IPS-18a (cell line): Measurements from ENCODE around the gene RGP1.

Source experiments
- H3K27ac ChIP-seq: one replicate; pipeline ENCODE4 v1.5.1; 2013; ENCODE audit warnings: low read length
- H3K27me3 ChIP-seq: one replicate; pipeline ENCODE4 v1.6.1; 2013; ENCODE audit warnings: mild to moderate bottlenecking, low read length; ENCODE audit not compliant: control insufficient read depth, insufficient read depth
- H3K36me3 ChIP-seq: one replicate; pipeline ENCODE4 v1.6.1; 2013; ENCODE audit warnings: low read depth, low read length; ENCODE audit not compliant: control insufficient read depth
- H3K4me1 ChIP-seq: one replicate; pipeline ENCODE4 v1.6.1; 2013; ENCODE audit warnings: low read depth, low read length; ENCODE audit not compliant: control insufficient read depth
- H3K4me3 ChIP-seq: one replicate; pipeline ENCODE4 v1.5.1; 2013; ENCODE audit warnings: low read length
- H3K9ac ChIP-seq: one replicate; pipeline ENCODE4 v1.6.1; 2013; ENCODE audit warnings: mild to moderate bottlenecking, low read length, moderate library complexity
- H3K9me3 ChIP-seq: one replicate; pipeline ENCODE4 v1.6.1; 2013; ENCODE audit warnings: low read depth, low read length; ENCODE audit not compliant: control insufficient read depth

RGP1 gene

DNA sequence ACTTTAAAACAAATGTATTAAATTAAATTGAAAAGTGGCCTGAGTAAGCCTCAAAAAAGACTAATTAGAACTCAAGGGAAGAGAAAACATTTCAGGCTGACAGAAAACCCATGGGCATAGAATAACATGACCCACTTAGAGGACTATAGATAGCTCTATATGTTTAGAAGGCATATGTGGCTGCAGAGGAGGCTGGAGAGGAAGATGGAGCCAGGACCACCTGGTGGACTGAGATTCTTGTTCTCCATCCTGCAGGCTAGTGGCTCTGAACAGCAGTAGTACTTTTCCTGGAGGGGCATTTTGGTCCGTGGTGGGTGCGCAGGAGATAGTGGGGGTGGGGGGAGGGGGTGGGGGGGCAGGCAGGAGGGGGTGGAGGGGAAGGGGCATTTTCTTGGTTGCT lies 32.0 kb downstream of the RGP1 start:
- Histone ChIP-seq H3K9me3 (no peaks in the 10 kb centered on the region), H3K9ac (no peak overlapping the region), H3K27me3 (no peaks in the 10 kb centered on the region), H3K4me1 (peaks cover under 1% of the 10 kb centered on the region), H3K27ac (no peak overlapping the region), H3K36me3 (no peaks in the 10 kb centered on the region), H3K4me3 (no peak overlapping the region)

DNA sequence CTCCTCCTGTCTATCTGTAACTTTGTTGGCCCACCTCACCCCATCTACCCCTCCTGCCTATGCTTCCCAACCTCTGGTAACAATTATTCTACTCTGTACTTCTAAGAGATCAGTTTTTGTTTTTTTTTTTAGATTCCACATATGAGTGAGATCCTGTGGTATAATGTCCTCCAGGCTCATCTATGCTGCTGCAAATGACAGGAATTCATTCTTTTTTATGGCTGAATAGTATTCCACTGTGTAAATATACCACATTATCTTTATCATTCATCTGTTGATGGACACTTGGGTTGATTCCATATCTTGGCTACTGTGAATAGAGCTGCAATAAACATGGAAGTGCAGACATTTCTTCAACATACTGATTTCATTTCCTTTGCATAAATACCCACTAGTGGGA lies 34.3 kb downstream of the RGP1 start:
- no peak overlapping the region for H3K4me3 ChIP-seq
- no peak overlapping the region for H3K27ac ChIP-seq
- H3K36me3 ChIP-seq: no peaks in the 10 kb centered on the region
- H3K27me3 ChIP-seq: no peaks in the 10 kb centered on the region
- no peaks in the 10 kb centered on the region for H3K9me3 ChIP-seq
- H3K4me1 ChIP-seq: no peaks in the 10 kb centered on the region
- H3K9ac ChIP-seq: no peak overlapping the region

DNA sequence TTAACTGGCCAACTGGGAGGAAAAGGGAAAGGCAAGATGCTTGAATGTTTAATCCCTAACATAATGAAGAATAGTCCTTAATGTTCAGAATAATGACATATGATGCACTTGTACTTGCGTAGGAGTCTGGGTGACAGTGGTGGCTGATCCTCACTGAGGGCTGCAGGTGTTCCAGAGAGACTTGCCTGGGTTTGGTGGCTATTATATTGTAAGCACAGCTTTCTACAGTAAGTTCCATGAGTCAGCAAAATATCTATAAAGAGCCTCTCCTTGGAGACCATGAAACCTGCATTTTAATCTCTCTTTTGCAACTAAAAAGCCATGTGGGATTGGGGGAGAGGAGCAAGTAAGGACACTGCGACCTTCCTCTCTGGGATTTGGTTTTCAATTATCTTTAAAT lies 40.5 kb downstream of the RGP1 start:
- Histone ChIP-seq H3K9ac (no peak overlapping the region), H3K4me3 (no peak overlapping the region)

DNA sequence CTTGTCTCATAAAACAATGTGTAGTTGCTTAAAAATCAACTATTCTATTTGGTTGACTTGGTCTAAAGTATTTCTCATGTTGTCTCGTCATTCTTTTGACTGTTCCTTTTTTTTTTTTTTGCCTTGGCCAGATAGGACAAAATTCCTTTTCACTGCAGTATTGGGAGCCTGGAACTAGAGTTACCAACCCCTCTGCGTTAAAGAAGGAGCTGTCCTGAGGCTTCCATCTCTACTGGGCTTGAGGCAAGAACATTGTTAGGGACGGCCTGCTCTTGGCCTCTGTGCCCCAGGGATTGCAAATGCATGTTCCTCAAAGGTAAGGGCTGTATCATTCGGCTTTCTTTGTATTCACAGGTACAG lies 40.9 kb downstream of the RGP1 start:
- H3K4me1 ChIP-seq: peaks cover 12% of the 10 kb centered on the region
- H3K27me3 ChIP-seq: peaks cover 7% of the 10 kb centered on the region
- no peak overlapping the region for H3K4me3 ChIP-seq
- no peak overlapping the region for H3K9ac ChIP-seq
- no peaks in the 10 kb centered on the region for H3K36me3 ChIP-seq
- no peaks in the 10 kb centered on the region for H3K9me3 ChIP-seq
- H3K27ac ChIP-seq: no peak overlapping the region

More for the DNA sequence above, 40.5 kb downstream of the RGP1 start:
- Histone ChIP-seq H3K27ac (no peak overlapping the region), H3K27me3 (peaks cover 7% of the 10 kb centered on the region), H3K9me3 (no peaks in the 10 kb centered on the region), H3K4me1 (peaks cover 12% of the 10 kb centered on the region), H3K36me3 (no peaks in the 10 kb centered on the region)

DNA sequence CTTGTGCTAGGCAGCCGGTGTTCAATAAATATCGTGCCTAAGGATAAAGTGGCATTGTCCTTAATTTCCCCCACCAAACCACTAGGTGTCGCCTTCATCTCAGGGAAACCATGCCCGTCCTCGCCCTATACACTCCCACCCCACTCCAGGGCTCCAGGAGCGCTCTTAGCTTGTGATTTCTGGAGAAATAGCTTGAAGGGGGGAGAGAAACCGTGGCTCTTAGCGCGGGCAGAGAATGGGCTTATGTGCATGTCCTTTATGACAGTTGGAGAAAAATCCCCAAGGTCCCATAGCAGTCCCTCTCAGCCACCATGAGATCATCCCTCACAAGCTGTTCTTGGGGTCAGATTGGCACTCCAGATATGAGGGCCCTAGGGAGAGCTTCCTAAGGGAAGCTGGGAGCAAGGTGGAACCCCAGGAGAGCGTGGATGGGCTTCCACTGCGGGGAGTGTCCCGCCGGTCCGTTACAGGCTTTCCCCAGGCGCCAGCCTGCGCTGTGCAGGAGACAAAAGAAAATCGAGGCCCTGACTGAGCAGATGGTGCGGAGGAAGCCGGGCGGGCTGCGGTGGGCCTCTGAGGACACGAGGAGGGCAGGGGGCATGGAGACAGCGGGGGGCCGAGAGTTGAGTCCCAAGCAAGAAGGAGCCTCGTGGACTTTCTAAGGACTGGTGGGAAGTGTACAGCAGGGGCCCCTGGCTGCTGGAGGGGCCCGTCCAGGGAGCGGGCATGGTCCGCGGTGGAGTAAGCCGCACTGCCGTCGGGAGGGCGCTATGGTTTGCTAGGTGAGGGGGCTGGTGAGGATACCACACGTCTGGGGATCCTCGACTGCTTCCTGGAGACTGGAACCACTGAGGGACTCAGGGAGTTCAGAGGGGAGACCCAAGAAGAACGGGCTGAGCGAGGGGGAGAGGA lies 41.6 kb downstream of the RGP1 start:
- Histone ChIP-seq H3K27me3 (peaks cover 7% of the 10 kb centered on the region), H3K27ac (no peak overlapping the region), H3K9me3 (no peaks in the 10 kb centered on the region), H3K36me3 (no peaks in the 10 kb centered on the region), H3K4me1 (peaks cover 12% of the 10 kb centered on the region), H3K9ac (peak overlapping the region; percentile 26), H3K4me3 (peak overlapping the region; percentile 48)

DNA sequence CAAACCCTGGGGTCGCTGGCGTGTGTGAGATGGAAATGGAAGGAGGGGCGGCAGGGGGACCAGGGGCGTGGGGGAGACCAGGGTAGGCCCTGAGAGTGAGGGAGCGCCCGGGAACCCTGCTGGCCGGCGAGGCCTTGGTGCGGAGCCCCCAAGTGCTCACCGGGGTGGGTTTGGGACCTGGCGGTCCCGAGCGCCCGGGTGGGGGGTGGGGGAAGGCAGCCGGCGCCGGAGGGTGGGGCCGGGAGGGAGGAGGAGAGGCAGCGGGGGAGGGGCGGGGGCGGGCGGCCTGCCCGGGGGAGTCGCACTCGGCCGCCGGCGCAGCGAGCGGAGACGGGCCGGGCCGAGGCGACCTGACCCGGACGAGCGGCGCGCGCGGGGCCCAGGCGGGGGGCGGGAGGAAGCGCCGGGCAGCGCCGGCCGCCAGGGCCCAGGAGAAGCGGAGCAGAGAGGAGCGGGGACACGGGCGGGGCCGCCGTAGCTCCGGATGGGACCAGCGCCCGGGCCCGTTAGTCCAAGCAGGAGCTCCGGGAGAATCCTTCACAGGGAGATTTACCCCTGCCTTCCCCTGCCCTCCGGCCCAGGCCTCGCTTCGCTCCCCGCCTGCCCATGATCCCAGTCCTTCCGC lies 42.3 kb downstream of the RGP1 start, which contains the start of gene NPR2:
TSS of gene NPR2 (plus strand) at position 295 of the 625 bp plus-strand sequence. CDS start 818 bp downstream, outside the sequence.
- Histone ChIP-seq H3K36me3 (no peaks in the 10 kb centered on the region), H3K9ac (peak within 1 kb of the TSS; percentile 26), H3K9me3 (no peaks in the 10 kb centered on the region), H3K27me3 (peaks cover 7% of the 10 kb centered on the region), H3K4me3 (peak within 1 kb of the TSS; percentile 61), H3K27ac (no peak within 1 kb of the TSS), H3K4me1 (peaks cover 12% of the 10 kb centered on the region)

GRCh38 chr9:35792024-35792813 lies 43.1 kb downstream of the RGP1 start:
- H3K27ac ChIP-seq: no peak overlapping the region
- peaks cover 7% of the 10 kb centered on the region for H3K27me3 ChIP-seq
- H3K4me1 ChIP-seq: peaks cover 12% of the 10 kb centered on the region
- H3K36me3 ChIP-seq: no peaks in the 10 kb centered on the region
- H3K4me3 ChIP-seq: peak overlapping the region; percentile 61
- H3K9me3 ChIP-seq: no peaks in the 10 kb centered on the region
- H3K9ac ChIP-seq: no peak overlapping the region

GRCh38 chr9:35792826-35793225 lies 43.7 kb downstream of the RGP1 start:
- Histone ChIP-seq H3K27me3 (peaks cover 7% of the 10 kb centered on the region), H3K36me3 (no peaks in the 10 kb centered on the region), H3K27ac (no peak overlapping the region), H3K9me3 (no peaks in the 10 kb centered on the region), H3K4me3 (no peak overlapping the region), H3K9ac (no peak overlapping the region), H3K4me1 (peaks cover 12% of the 10 kb centered on the region)

DNA sequence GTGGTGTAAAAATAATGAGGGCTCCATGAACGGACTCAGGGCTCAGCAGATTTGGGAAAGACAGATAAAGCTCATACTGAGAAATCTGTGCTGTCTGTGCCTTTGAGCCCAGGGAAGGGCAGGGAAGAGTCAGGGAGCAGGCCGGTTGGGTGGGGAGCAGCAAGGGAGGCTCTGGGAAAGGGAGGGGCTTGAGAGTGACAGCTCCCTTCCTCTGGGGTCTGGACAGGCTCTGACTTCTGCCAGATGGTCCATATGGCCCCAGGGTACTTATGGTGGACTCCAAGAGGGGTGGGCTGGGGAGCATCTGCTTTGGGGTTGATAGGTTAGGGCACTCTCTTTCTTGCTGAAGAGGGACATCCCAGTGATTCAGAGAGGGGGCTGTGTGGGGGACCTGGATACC lies 44.4 kb downstream of the RGP1 start:
- H3K4me1 ChIP-seq: peaks cover 12% of the 10 kb centered on the region
- no peak overlapping the region for H3K27ac ChIP-seq
- H3K27me3 ChIP-seq: peaks cover 7% of the 10 kb centered on the region
- H3K9me3 ChIP-seq: no peaks in the 10 kb centered on the region
- H3K9ac ChIP-seq: no peak overlapping the region
- no peak overlapping the region for H3K4me3 ChIP-seq
- H3K36me3 ChIP-seq: no peaks in the 10 kb centered on the region

GRCh38 chr9:35795695-35796094 lies 46.6 kb downstream of the RGP1 start:
- no peak overlapping the region for H3K4me3 ChIP-seq
- peaks cover 4% of the 10 kb centered on the region for H3K27me3 ChIP-seq
- H3K9ac ChIP-seq: no peak overlapping the region
- peaks cover 4% of the 10 kb centered on the region for H3K4me1 ChIP-seq
- H3K36me3 ChIP-seq: no peaks in the 10 kb centered on the region
- H3K9me3 ChIP-seq: no peaks in the 10 kb centered on the region
- no peak overlapping the region for H3K27ac ChIP-seq

DNA sequence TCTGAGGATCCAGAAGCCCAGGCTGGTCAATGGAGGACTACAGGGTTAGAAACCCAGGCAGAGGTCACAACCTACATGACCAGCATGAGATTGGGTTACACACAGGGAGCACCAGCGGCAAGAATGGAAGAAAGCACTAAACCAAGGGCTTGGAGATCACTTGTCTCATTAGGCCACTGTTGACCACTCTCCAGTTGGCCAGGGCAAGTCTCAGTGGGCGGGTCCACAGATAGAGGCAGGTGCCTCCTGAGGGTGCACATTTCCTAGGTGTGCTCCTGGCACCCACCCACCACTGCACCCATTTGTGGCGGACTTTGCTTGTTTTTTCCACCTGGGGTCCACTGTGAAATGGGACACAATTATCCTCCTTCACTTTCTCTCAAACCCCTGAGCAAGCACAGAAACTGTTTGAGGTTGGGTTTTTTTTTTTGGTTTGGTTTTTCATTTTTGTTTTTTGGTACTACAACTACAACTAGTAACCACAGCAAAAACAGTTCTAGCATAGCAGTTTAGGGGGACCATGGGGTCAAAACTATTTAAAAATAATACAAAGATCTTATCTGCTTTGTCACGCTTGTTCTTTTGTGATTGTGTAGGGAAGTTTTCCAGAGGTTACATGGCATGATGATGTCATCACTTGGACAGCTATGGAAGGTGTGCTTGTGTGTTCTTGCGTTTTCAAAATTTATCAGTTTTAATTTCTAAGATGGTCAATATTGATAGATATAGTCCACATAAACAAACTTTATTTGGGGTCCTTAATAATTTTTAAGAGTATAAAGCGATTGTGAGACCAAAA lies 48.4 kb downstream of the RGP1 start:
- Histone ChIP-seq H3K4me1 (no peaks in the 10 kb centered on the region), H3K9ac (no peak overlapping the region), H3K4me3 (no peak overlapping the region), H3K9me3 (no peaks in the 10 kb centered on the region), H3K36me3 (no peaks in the 10 kb centered on the region), H3K27me3 (no peaks in the 10 kb centered on the region), H3K27ac (no peak overlapping the region)
